ENCODE data around the gene ARID1B. TPM values are rescaled to one million over a fixed set of nuclear protein-coding genes. Genes with fewer than 3 reads are reported as not detected.
"Not testable (repeated sequence)": the region's sequence is repeated elsewhere in the genome, so short reads cannot be mapped to it uniquely, and the experiment has no call there.

ARID1B gene
- total RNA-seq, 1 experiment from 2014 or later: 35.6 TPM

DNA sequence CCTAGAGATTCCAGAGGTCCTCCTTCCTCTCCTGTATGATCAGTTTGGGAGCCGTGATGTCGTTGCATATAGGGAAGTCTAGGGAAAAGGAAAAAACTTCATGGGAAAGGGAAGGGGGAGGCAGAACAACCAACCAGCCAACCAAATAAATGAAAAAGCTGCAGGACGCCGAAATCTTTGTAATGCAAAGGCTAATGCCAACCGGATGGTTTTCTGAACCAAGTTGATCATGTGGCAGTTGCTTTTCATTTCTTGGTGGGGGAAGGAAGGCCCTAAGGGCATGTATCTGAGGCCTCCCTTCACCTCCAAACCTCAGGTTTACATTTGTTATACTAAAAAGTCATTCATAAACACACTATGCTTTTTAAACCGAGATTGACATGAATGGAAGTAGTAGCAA, 167.2 kb downstream of the ARID1B start:
- no peak overlapping the region for H3K4me2 ChIP-seq (ENCODE audit: low read length)
- no peak overlapping the region for H2AFZ ChIP-seq (ENCODE audit: low read depth, low read length, poor library complexity, severe bottlenecking)
- H3K79me2 ChIP-seq (ENCODE audit: insufficient read depth, low read length): peaks cover 10% of the 10 kb centered on the region
- H3K4me1 ChIP-seq (ENCODE audit: control insufficient read depth in 1 of 2, insufficient read depth in 2 of 2, low read length in 2 of 2): peaks cover 9 to 15% of the 10 kb centered on the region in 2 experiments
- intact Hi-C loops (cut with micrococcal nuclease): no loop called here
- H4K20me1 ChIP-seq (ENCODE audit: insufficient read depth): no peaks in the 10 kb centered on the region; the same call in 1 of the 2 replicates
- H3K9ac ChIP-seq (ENCODE audit: low read length): no peak overlapping the region
- CTCF ChIA-PET: no interaction called here
- POLR2A ChIA-PET: no interaction called here
- RAD21 ChIA-PET (ENCODE audit: low non-redundant PET in 1 of 2, low total read pairs in 2 of 2, uncharacterized antibody in 2 of 2, unreplicated experiment in 2 of 2): no interaction called here
- no peaks in the 10 kb centered on the region for H3K9me3 ChIP-seq (ENCODE audit: control insufficient read depth in 1 of 2, insufficient read depth in 1 of 2, low read depth in 1 of 2, low read length in 2 of 2)
- no peaks in the 10 kb centered on the region for H3K9me2 ChIP-seq (ENCODE audit: insufficient read depth)
- no peak overlapping the region for H3K4me3 ChIP-seq (replicated peaks in 1 of 2; ENCODE audit: low read depth in 1 of 2, low read length in 2 of 2)
- H3K36me3 ChIP-seq (ENCODE audit: control insufficient read depth in 1 of 2, insufficient read depth in 2 of 2, low read length in 2 of 2): no peaks in the 10 kb centered on the region
- no peaks in the 10 kb centered on the region for H3K27me3 ChIP-seq (ENCODE audit: insufficient read depth, low read length)
- TF ChIP-seq EGR1 (IDR thresholded peaks at IDR 0.05; ENCODE audit: low read depth) (no peak), RAD21 (IDR thresholded peaks at IDR 0.05; ENCODE audit: low read depth) (no peak), SIN3A (IDR thresholded peaks at IDR 0.05; ENCODE audit: low read depth) (no peak), ZBTB33 (IDR thresholded peaks at IDR 0.05; ENCODE audit: extremely low read depth, insufficient replicate concordance, low read length) (no peak), EZH2 (IDR thresholded peaks at IDR 0.05) (no peak), TCF7L2 (IDR thresholded peaks at IDR 0.05; ENCODE audit: borderline replicate concordance, extremely low read depth, insufficient read depth, insufficient read length) (no peak), YY1 (IDR thresholded peaks at IDR 0.05; ENCODE audit: extremely low read depth, insufficient replicate concordance, low read depth, low read length) (no peak), ZFX (IDR thresholded peaks at IDR 0.05) (no peak)
- TF ChIP-seq, protein P1, sequence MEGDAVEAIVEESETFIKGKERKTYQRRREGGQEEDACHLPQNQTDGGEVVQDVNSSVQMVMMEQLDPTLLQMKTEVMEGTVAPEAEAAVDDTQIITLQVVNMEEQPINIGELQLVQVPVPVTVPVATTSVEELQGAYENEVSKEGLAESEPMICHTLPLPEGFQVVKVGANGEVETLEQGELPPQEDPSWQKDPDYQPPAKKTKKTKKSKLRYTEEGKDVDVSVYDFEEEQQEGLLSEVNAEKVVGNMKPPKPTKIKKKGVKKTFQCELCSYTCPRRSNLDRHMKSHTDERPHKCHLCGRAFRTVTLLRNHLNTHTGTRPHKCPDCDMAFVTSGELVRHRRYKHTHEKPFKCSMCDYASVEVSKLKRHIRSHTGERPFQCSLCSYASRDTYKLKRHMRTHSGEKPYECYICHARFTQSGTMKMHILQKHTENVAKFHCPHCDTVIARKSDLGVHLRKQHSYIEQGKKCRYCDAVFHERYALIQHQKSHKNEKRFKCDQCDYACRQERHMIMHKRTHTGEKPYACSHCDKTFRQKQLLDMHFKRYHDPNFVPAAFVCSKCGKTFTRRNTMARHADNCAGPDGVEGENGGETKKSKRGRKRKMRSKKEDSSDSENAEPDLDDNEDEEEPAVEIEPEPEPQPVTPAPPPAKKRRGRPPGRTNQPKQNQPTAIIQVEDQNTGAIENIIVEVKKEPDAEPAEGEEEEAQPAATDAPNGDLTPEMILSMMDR (IDR thresholded peaks at IDR 0.05 in 2 of 3, conservative IDR thresholded peaks at IDR 0.05 in 1 of 3; ENCODE audit: borderline replicate concordance in 1 of 3, insufficient read depth in 1 of 3, low read depth in 2 of 3, low read length in 2 of 3): no peak
- BruUV-seq (replicated peaks): no TSS peak
- ATAC-seq (no peak), DNase-seq (ENCODE audit: low read depth, low spot score) (no peak)
- H3K27ac ChIP-seq (ENCODE audit: low read depth, low read length): no peak overlapping the region

DNA sequence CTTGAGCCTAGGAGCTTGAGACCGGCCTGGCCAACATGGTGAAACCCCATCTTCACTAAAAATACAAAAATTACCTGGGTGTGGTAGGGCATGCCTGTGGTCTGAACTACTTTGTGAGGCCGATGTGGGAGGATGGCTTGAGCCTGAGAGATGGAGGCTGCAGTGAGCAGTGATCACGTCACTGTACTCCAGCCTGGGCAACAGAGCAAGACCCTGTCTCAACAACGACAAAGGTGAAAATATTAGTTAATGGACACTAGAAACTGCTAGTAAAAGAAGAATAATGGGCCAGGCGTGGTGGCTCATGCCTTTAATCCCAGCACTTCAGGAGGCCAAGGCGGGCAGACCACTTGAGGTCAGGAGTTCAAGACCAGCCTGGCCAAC, 168.6 kb downstream of the ARID1B start:
- H3K4me2 ChIP-seq (ENCODE audit: low read length); intact Hi-C loops (cut with micrococcal nuclease); CTCF ChIA-PET; H3K4me3 ChIP-seq (replicated peaks in 1 of 2; ENCODE audit: low read depth in 1 of 2, low read length in 2 of 2); H3K27me3 ChIP-seq (ENCODE audit: insufficient read depth, low read length); ATAC-seq; POLR2A ChIA-PET; H4K20me1 ChIP-seq (ENCODE audit: insufficient read depth); H2AFZ ChIP-seq (ENCODE audit: low read depth, low read length, poor library complexity, severe bottlenecking); RAD21 ChIA-PET (ENCODE audit: low non-redundant PET in 1 of 2, low total read pairs in 2 of 2, uncharacterized antibody in 2 of 2, unreplicated experiment in 2 of 2); DNase-seq (ENCODE audit: low read depth, low spot score); H3K27ac ChIP-seq (ENCODE audit: low read depth, low read length); H3K9me2 ChIP-seq (ENCODE audit: insufficient read depth); BruUV-seq (replicated peaks); H3K36me3 ChIP-seq (ENCODE audit: control insufficient read depth in 1 of 2, insufficient read depth in 2 of 2, low read length in 2 of 2); H3K9me3 ChIP-seq (ENCODE audit: control insufficient read depth in 1 of 2, insufficient read depth in 1 of 2, low read depth in 1 of 2, low read length in 2 of 2); H3K9ac ChIP-seq (ENCODE audit: low read length): not testable (repeated sequence)
- H3K4me1 ChIP-seq (ENCODE audit: control insufficient read depth in 1 of 2, insufficient read depth in 2 of 2, low read length in 2 of 2): peaks cover 16 to 22% of the 10 kb centered on the region in 2 experiments
- peaks cover 14% of the 10 kb centered on the region for H3K79me2 ChIP-seq (ENCODE audit: insufficient read depth, low read length)
